ENCODE results near the gene NKD1. TPM values are rescaled to one million over a fixed set of nuclear protein-coding genes. Genes with fewer than 3 reads are reported as not detected.
A peak's percentile ranks its signal among the peaks of the same experiment; 100 is the strongest.

Gene NKD1
- polyA plus RNA-seq, 6 donors from 2014 or later, result 0.01 to 0.36 (median 0.10) TPM; not detected in 2

- no peak overlapping the region for H3K4me3 Mint-ChIP-seq
- no peaks in the 10 kb centered on the region for H3K36me3 Mint-ChIP-seq
- H3K4me1 Mint-ChIP-seq, result no peaks in the 10 kb centered on the region
- H3K27me3 Mint-ChIP-seq, result peaks cover 12 to 23% (median 16%) of the 10 kb centered on the region in 3 donors
- no peak for DNase-seq
- H3K27ac Mint-ChIP-seq, result peak overlapping the region in 1 of 6 donors; percentile 15
- no peak for ATAC-seq (ENCODE audit: low read depth in 2 of 2)
- no peaks in the 10 kb centered on the region for H3K9me3 Mint-ChIP-seq
These were observed 87.6 kb downstream of the NKD1 start for GRCh38 chr16:50635505-50636392.

- Mint-ChIP-seq H3K4me3 (no peak overlapping the region), H3K4me1 (no peaks in the 10 kb centered on the region), H3K27ac (peak overlapping the region in 1 of 6 donors; percentile 6), H3K36me3 (no peaks in the 10 kb centered on the region), H3K27me3 (peaks cover 6 to 27% (median 25%) of the 10 kb centered on the region in 3 donors), H3K9me3 (no peaks in the 10 kb centered on the region)
- ATAC-seq (ENCODE audit: low read depth in 2 of 2), result no peak
- DNase-seq, result no peak
These were observed 88.7 kb downstream of the NKD1 start for GRCh38 chr16:50636753-50637374.

GRCh38 chr16:50637716-50638602, 89.8 kb downstream of the NKD1 start:
- DNase-seq (no peak), ATAC-seq (ENCODE audit: low read depth in 2 of 2) (no peak)
- H3K4me1 Mint-ChIP-seq, result no peaks in the 10 kb centered on the region
- H3K27me3 Mint-ChIP-seq, result peaks cover 6 to 27% (median 25%) of the 10 kb centered on the region in 3 donors
- no peaks in the 10 kb centered on the region for H3K36me3 Mint-ChIP-seq
- H3K4me3 Mint-ChIP-seq, result no peak overlapping the region
- H3K9me3 Mint-ChIP-seq, result no peaks in the 10 kb centered on the region
- no peak overlapping the region for H3K27ac Mint-ChIP-seq

GRCh38 chr16:50638816-50639670, 90.8 kb downstream of the NKD1 start:
- ATAC-seq (ENCODE audit: low read depth in 2 of 2), result no peak
- no peak overlapping the region for H3K27ac Mint-ChIP-seq
- H3K4me3 Mint-ChIP-seq, result no peak overlapping the region
- H3K27me3 Mint-ChIP-seq, result peaks cover 5 to 27% (median 24%) of the 10 kb centered on the region in 3 donors
- DNase-seq, result no peak
- no peaks in the 10 kb centered on the region for H3K36me3 Mint-ChIP-seq
- H3K9me3 Mint-ChIP-seq, result no peaks in the 10 kb centered on the region
- no peaks in the 10 kb centered on the region for H3K4me1 Mint-ChIP-seq

GRCh38 chr16:50640391-50640790, 92.2 kb downstream of the NKD1 start:
- Mint-ChIP-seq H3K27ac (no peak overlapping the region), H3K4me3 (no peak overlapping the region), H3K9me3 (no peaks in the 10 kb centered on the region), H3K27me3 (peaks cover 0 to 23% (median 21%) of the 10 kb centered on the region in 3 donors), H3K4me1 (peaks cover 0 to 3% (median 0%) of the 10 kb centered on the region in 3 donors), H3K36me3 (no peaks in the 10 kb centered on the region)
- no peak for DNase-seq
- no peak for ATAC-seq (ENCODE audit: low read depth in 2 of 2)

- peaks cover 0 to 3% (median 0%) of the 10 kb centered on the region in 3 donors for H3K4me1 Mint-ChIP-seq
- no peak for ATAC-seq (ENCODE audit: low read depth in 2 of 2)
- peaks cover 2 to 23% (median 21%) of the 10 kb centered on the region in 3 donors for H3K27me3 Mint-ChIP-seq
- DNase-seq, result no peak
- H3K4me3 Mint-ChIP-seq, result no peak overlapping the region
- no peak overlapping the region for H3K27ac Mint-ChIP-seq
- H3K9me3 Mint-ChIP-seq, result no peaks in the 10 kb centered on the region
- no peaks in the 10 kb centered on the region for H3K36me3 Mint-ChIP-seq
These were observed 93.0 kb downstream of the NKD1 start for GRCh38 chr16:50640919-50641817.

- H3K27me3 Mint-ChIP-seq, result peaks cover 3 to 23% (median 21%) of the 10 kb centered on the region in 3 donors
- ATAC-seq (ENCODE audit: low read depth in 2 of 2) (no peak), DNase-seq (no peak)
- H3K4me3 Mint-ChIP-seq, result no peak overlapping the region
- H3K9me3 Mint-ChIP-seq, result no peaks in the 10 kb centered on the region
- no peaks in the 10 kb centered on the region for H3K36me3 Mint-ChIP-seq
- H3K27ac Mint-ChIP-seq, result no peak overlapping the region
- H3K4me1 Mint-ChIP-seq, result peaks cover 0 to 3% (median 0%) of the 10 kb centered on the region in 3 donors
These were observed 93.6 kb downstream of the NKD1 start for GRCh38 chr16:50641818-50642187.

- H3K9me3 Mint-ChIP-seq, result no peaks in the 10 kb centered on the region
These were observed 94.2 kb downstream of the NKD1 start for GRCh38 chr16:50642349-50642748.

GRCh38 chr16:50643192-50643591, 95.0 kb downstream of the NKD1 start:
- peaks cover 3 to 23% (median 21%) of the 10 kb centered on the region in 3 donors for H3K27me3 Mint-ChIP-seq
- DNase-seq (no peak), ATAC-seq (ENCODE audit: low read depth in 2 of 2) (no peak)
- H3K4me3 Mint-ChIP-seq, result no peak overlapping the region
- peak overlapping the region in 1 of 6 donors; percentile 59 for H3K27ac Mint-ChIP-seq
- H3K9me3 Mint-ChIP-seq, result no peaks in the 10 kb centered on the region
- peaks cover 0 to 3% (median 0%) of the 10 kb centered on the region in 3 donors for H3K4me1 Mint-ChIP-seq
- H3K36me3 Mint-ChIP-seq, result no peaks in the 10 kb centered on the region

More at GRCh38 chr16:50642349-50642748, 94.2 kb downstream of the NKD1 start:
- no peaks in the 10 kb centered on the region for H3K36me3 Mint-ChIP-seq
- peaks cover 3 to 23% (median 21%) of the 10 kb centered on the region in 3 donors for H3K27me3 Mint-ChIP-seq
- peaks cover 0 to 3% (median 0%) of the 10 kb centered on the region in 3 donors for H3K4me1 Mint-ChIP-seq
- H3K4me3 Mint-ChIP-seq, result no peak overlapping the region
- DNase-seq (no peak), ATAC-seq (ENCODE audit: low read depth in 2 of 2) (no peak)
- H3K27ac Mint-ChIP-seq, result no peak overlapping the region

GRCh38 chr16:50644245-50644644, 96.0 kb downstream of the NKD1 start:
- Mint-ChIP-seq H3K27me3 (peaks cover 3 to 23% (median 16%) of the 10 kb centered on the region in 3 donors), H3K9me3 (no peaks in the 10 kb centered on the region), H3K36me3 (no peaks in the 10 kb centered on the region), H3K4me3 (no peak overlapping the region), H3K27ac (no peak overlapping the region), H3K4me1 (peaks cover 0 to 3% (median 0%) of the 10 kb centered on the region in 3 donors)
- DNase-seq (no peak), ATAC-seq (ENCODE audit: low read depth in 2 of 2) (no peak)

GRCh38 chr16:50644729-50645128, 96.5 kb downstream of the NKD1 start:
- peaks cover 3 to 23% (median 14%) of the 10 kb centered on the region in 3 donors for H3K27me3 Mint-ChIP-seq
- ATAC-seq (ENCODE audit: low read depth in 2 of 2) (peak; percentile 71 to 72), DNase-seq (peak; percentile 35)
- H3K4me1 Mint-ChIP-seq, result peaks cover 0 to 3% (median 0%) of the 10 kb centered on the region in 3 donors
- H3K9me3 Mint-ChIP-seq, result no peaks in the 10 kb centered on the region
- peak overlapping the region in 1 of 6 donors; percentile 57 for H3K27ac Mint-ChIP-seq
- no peaks in the 10 kb centered on the region for H3K36me3 Mint-ChIP-seq
- no peak overlapping the region for H3K4me3 Mint-ChIP-seq

All from naive B cell (primary cell).